Measurements from ENCODE around the gene TRRAP.
"Not testable (repeated sequence)": the region's sequence is repeated elsewhere in the genome, so short reads cannot be mapped to it uniquely, and the experiment has no call there.

The TRRAP gene

DNA sequence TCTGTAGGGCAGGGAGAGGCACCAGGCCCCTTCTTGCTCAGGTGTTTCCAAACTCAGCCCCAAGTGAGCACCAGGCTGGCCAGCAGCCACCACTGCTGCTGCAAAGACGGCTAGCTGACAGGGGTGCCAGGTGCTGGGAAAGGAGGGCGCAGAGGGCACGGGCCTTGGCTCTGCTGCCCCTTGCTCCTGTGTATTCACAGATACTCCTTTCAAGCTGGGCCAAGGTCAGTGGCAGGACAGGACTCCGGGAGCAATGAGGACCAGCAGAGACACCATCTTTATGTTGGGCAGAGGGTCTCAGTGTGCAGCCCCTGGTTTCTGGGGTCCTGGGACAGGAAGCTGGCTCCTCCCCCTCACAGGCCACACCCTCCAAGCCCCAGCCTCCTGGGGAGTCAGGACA, 155.4 kb downstream of the TRRAP start:
- DNase-seq = no peak

DNA sequence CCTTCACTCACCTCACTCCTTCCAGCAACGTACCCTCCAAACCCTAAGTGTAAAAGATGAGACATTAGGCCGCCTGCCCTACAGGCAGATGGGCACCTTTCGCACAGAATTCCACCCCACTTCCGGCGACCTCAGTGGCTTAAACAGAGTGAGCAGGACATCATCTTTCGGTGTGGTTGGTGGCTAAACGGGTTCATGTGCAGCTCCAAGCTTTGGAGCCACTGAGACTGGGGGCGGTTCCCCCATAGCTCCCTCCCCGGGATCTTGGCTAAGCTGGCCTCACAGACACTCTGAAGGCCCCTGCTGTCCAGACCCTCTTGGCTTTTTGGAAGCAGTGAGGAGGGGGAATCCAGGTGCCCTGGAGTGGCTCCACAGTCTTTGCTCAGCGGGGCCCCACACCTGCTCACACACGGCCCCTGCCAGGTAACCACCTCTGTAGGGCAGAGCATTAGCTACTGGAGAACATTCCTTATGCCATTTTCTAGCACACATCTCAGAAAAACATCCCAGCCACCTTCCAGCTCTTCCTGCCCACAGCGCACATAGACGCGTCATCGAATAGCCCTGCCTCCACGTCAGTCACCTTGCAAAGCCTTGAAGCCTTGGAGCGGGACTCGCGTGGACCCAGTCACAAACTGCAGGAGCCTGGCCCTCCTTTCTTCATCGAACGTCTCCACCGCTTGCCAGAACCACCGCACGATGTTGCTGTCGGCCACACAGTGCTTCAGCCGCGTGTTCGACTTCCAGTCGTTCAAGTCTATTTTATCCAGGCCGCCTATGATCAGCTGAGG, 156.8 kb downstream of the TRRAP start:
- DNase-seq = no peak

DNA sequence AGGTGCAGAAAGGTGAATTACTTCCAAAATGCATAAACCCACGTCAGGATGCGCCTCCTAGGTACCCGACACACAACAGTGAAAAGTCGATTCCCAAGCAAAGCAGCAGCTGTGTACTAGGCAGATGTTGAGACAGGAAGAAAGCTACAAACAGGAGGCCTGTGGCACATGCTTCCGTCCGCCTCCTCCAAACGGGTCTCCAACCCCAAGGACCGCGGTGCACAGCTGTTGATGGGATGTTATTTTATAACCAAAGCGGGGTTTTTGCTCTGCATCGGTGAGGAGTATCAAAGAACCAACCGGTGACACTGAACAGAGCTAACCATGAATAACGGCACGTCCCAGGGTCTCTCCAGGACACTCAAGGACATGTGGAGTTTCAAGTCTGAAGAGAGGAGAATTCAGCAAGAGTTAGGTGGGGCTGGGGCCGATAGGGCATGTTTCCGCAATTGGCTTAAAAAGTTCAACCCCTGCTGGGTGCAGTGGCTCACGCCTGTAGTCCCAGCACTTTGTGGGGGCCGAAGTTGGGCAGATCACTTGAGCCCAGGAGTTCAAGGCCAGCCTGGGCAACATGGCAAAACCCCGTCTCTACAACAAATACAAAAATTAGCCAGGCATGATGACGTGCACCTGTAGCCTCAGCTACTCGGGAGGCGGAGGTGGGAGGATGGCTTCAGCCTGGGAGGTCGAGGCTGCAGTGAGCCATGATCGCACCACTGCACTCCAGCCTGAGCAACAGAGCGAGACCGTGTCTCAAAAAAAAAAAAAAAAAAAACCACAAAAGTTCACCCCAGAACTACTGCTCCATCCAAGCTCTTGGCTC, 157.6 kb downstream of the TRRAP start:
- no peak for DNase-seq

DNA sequence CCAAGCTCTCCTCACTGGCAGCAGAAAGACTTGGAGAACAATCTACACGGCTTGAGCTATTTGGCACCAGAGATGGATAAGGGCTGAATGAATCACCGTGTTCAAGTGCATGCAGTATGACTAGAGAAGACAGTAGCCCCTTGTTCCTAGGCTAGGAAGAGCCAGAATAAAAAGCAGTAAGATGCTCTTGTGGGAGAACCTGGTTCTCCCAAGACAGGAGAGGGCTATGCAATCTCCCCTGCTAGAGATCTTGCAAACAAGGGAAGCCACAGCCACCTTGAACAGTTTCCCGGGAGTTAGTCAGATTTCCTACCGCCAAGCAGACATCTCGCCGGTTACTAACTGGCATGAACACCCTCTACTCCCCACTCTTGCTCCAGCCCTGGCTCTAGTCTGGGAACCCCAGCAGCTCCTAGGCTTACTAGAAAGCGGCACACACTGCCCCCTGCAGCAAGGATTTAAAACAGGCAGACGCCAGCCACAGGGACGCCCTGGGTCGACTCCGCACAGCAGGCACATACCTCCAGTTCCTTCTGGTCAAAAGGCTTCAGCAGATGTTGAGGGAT, 158.3 kb downstream of the TRRAP start:
- no peak for DNase-seq

DNA sequence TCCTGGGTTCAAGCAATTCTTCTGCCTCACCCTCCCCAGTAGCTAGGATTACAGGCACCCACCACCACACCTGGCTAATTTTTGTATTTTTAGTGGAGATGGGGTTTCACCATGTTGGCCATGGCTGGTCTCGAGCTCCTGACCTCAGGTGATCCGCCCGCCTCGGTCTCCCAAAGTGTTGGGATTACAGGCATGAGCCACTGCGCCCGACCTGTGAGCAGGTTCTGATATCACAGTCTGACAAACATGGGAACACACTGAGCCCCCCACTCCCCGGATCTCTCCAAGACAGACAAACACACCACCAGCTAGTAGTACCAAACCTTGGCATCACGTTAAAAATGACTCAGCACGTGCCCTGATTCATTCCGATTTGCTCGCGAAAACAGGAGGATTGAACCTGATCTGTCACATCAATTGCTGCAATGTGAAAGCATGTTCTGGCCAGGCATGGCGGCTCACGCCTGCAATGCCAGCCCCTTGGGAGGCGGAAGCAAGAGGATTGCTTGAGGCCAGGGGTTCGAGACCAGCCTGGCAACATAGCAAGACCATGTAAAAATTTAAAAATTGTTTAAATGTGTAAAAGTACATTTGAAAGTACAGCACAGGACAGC, 159.1 kb downstream of the TRRAP start:
- DNase-seq = no peak

DNA sequence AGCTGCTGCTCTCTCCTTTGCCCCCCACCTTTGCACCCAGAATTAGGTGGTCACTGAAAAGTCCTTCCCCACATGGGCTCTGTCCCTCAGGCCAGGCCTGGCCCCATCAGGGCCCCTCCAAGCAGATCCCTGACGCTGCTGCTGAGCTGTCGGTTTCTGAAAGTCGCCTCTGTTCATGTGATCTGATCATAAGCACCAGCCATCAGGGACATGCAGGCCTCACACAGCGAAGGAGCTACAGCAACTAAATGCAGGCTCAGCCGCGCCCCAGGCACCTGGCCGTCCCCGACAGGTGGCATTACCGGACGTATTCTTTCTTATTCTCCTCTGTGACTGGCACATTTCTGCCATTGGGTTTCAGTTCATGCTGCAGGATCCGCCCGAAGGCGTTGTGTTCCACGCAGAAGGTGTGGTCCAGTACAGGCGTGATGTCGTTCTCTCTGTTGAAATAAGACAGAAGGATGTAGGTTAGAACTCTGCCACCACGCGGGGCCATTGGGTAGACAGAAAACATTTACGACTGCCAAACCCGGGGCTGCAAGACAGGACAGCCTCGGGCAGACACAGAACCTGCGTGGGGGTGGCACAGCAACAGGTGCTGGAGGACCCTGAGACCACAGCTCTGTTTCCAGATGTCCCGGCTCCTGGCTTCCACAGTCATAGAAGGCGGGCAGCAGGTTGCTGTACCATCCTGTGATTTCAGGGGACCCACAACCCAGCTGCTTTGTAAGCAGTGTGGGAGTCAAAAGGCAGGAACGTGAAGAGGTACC, 159.9 kb downstream of the TRRAP start:
- DNase-seq = no peak

DNA sequence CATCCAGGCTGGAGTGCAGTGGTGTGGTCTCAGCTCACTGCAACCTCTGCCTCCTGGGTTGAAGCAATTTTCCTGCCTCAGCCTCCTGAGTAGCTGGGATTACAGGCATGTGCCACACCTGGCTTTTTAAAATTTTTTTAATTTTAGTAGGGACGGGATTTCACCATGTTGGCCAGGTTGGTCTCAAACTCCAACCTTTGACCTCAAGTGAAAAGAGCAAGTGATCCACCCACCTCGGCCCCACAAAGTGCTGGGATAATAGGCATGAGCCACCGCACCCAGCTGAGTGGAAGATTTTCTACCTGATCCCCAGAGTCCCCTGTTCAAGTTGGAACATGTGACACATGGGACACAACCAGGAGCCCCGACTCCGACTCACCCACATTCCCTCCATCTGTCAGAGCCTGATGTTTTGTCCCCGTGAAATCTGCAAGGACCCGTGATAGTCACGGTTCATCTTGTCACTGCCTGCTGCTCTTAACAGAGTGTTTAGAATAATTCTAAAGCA, 161.1 kb downstream of the TRRAP start:
- DNase-seq = no peak

DNA sequence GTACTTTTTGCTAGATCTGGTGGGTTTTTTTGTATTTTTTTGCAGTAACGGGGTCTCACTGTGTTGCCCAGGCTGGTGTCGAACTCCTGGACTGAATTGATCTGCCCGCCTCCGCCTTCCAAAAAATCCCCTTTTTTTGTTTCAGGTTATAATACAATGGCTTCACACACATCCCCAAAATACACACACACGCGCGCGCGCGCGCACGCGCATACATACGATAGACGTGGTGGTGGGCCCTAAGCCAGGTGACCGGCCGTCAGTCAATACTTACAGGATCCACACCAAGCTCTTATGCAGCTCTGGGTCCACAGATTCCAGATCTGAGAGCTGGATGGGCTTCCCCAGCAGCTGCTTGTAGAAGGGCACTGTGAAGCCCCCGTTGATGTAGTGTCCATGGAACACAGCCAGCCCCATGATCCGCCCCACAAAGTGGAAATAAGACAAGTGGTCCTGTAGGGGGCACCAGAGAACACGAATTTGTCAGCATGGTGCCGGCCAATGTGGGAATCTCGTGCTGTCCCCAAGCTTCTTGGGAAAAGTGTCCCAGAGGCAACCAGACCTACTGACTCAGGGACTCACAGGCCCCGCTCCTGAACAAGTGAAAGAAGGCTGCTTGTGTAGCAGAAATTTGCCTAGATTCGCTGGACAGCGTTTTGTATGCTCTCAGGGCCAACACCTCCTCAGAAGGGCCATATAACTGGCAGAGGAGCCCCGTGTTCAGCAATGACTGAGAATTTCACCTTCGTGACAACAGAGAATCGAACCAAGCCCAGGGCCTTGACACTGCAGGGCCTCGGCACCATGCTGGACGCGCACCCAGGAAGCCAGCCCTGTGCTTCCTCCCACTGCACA, 162.0 kb downstream of the TRRAP start:
- peak; percentile 69 for DNase-seq

DNA sequence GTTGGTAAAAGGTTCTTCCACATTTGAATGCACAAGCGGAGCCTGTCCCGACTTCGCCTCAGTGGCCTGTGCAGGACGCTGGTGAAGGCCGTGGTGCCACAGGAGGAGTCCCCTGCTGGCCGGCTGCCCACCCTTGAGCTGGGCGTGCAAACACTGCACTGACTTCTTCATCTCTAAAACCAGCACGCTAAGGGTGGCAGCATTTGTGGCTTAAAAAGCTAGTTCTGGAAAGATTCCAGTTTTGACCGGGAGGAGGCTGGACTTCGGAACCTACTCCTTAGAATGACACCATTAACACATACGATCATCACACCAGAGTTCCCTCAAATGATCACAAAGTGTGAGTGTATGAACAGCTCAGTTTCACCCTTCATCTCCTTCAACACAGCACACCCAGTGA, 163.2 kb downstream of the TRRAP start:
- DNase-seq = no peak

DNA sequence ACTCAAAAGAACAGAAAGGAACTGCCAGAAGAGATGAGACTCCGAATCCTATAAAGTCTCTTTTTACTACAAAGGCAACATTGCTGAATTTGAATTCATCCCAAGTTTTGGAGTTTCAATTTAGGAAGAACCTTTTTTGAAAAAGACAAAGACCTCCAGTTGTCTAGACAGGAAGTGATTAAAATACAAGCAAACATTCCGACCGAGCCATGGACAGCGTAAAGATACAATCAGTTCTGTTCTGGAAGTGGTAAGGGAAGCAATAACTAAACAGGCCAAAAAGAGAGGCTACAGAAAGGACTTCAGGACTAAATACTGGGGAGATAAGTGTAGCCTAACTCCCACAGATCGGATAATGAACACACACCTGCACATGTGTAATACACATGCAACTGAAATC, 164.6 kb downstream of the TRRAP start:
- DNase-seq = no peak

DNA sequence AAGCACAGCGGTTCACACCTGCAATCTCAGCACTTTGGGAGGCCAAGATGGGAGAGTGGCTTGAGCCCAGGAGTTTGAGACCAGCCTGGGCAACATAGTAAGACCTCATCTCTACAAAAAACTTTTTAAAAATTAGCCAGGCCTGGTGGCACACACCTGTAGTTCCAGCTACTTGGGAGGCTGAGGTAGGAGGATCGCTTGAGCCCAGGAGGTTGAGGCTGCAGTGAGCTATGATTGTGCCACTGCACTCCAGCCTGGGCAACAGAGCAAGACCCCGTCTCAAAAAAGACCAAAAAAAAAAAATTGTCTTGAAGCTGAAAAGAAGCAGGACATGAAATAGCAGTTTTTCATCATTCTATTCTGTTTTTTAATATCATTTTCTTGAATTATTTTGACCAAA, 166.5 kb downstream of the TRRAP start:
- not testable (repeated sequence) for DNase-seq

DNA sequence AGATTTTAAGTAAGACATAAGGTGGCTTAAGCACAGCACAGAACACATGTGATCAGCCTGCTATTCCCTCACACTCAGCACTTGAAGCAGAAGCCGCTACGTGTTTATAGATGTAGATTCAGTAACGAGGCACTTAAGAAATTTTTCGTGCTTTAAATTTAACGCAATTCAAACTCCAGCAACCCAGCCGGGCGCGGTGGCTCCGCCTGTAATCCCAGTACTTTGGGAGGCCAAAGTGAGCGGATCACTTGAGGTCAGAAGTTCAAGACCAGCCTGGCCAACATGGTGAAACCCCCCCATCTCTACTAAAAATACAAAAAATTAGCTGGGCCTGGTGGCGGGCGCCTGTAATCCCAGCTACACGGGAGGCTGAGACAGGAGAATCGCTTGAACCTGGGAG, 167.9 kb downstream of the TRRAP start:
- not testable (repeated sequence) for DNase-seq

DNA sequence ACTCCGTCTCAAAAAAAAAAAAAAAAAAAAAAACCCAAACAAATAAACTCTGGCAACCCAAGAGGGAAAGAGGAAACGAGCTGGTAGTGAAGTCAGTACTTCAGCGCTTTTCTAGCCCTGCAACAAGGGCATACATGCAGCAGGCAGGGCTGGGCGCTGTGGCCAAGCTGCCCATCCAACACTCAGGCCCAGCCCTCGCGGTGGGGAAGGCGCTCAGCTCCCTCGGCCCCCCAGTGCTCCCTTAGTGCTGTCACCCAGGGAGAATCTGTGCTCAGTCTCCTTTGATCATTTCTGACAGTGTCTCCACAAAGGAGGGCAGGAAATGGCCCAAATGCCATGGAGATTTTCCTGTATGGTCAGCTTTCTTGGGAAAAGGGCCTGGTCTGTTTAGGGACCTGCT, 168.4 kb downstream of the TRRAP start:
- DNase-seq = no peak

DNA sequence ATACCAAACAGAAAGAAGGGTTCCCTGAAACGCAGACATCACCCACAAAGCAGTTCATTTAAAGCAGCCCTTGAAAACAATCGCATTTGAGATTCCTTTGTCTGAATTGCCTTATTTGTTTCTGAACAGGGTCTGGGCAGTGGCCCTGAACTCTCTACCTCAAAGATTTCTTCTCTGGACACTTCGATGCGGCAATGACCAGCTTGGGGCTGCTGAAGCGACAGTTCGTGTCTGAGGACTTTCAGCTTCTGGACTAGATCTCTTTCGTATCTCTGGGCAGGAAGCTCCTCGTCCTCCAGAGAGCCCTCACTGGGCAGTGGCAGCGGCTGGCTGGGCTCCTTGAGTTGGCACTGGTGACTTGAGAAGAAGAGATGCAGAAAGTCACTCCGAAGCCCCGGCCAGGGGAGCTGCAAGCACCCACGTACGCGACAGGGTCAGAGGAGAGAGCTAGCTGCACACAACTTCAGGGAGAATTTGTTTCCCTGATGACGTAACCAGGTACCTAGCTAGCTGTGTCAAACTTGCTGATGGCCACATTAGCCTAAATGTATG, 169.3 kb downstream of the TRRAP start:
- no peak for DNase-seq

DNA sequence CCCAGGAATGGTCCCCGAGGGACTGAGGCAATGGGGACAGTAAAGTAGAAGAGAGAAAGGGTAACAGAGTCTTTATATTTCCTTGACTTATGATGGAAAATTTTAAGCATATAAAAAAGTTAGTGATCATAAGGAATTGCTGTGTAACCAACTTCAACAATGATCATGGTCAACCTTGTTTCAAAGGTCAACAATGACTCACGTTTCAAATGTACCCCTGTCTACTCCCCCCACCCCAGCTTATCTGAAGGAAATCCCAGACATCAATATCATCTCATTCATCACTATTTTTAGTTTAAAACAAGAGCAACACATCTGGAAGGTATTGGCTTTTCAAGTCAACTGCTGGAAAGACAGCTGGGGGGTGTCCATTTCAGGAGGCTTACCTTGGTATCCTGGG, 172.6 kb downstream of the TRRAP start:
- no peak for DNase-seq

DNA sequence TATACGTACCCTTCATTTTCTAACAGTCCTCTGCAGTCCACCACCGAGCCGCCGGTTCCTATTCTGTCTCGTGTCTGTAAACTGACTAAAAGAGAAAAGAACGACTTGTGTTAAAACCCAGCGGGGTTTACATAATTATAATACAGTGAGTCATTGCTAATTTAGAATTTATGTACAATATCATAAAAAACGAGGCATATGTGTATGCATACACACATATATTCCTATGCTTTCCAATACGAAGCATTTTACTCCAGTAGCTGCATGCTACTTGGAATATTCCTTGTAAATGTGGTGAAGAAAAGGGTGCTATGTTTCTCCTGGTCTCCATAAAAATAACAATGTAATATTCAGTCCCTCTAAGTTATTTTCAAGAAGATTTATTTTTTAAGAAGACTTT, 176.4 kb downstream of the TRRAP start:
- DNase-seq = no peak

DNA sequence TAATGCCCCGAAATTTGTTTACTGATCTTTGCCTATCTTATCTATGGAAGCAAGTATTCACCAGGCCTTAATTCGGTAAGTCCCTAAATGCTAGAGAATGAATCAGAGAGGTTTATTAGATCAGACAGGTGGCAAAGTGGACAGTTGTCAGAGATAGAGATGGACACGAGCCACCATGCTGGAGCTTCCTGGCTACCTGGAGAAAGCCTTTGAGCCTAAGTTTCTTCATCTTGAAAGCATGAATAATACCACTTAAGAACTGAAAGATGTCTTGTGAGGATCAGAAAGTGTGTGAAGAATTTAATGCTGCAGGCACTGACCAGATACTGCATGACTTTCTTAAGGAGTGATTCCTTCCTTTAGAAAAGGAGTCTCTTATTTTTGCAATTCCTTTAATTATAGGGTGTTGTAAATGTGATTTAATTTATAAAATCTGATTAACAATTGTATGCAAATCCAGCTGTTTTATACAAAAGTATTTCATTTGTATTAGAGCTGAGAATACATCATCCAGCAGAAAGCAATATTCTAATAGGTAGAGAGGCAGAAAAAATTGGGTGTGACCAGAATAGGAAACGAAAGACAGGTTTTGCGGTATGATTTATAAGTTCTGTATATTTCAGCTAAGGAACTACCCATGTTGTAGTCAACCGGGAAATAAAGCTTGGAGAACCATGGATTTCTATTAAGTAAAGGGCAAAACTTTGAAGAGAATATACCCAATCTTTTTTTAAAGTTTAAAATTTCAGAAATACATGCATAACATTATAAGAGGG, 182.9 kb downstream of the TRRAP start:
- no peak for DNase-seq
